HL-60/S4 treated with phorbol 12-myristate 13-acetate at 8.2 ng/mL for 4 days and 3 days (cell line): ENCODE data around the gene PER3.
"Not testable (repeated sequence)": the region's sequence is repeated elsewhere in the genome, so short reads cannot be mapped to it uniquely, and the experiment has no call there.

Experiments
- in situ Hi-C: fragments of 300-500 bp; cut with MboI; formaldehyde crosslinking; loops from 2 replicates; pipeline ENCODE4 v1.15.0; 2022; ENCODE audit warnings: low sequenced_read_pairs

The PER3 gene

GRCh38 chr1:7778133-7778628 is 5.9 kb upstream of the PER3 start:
- in situ Hi-C loops = no loop called here

- in situ Hi-C loops = no loop called here
These were observed 3.1 kb upstream of the PER3 start for GRCh38 chr1:7780976-7781375.

GRCh38 chr1:7781501-7781900 is 2.6 kb upstream of the PER3 start:
- in situ Hi-C loops = no loop called here

DNA sequence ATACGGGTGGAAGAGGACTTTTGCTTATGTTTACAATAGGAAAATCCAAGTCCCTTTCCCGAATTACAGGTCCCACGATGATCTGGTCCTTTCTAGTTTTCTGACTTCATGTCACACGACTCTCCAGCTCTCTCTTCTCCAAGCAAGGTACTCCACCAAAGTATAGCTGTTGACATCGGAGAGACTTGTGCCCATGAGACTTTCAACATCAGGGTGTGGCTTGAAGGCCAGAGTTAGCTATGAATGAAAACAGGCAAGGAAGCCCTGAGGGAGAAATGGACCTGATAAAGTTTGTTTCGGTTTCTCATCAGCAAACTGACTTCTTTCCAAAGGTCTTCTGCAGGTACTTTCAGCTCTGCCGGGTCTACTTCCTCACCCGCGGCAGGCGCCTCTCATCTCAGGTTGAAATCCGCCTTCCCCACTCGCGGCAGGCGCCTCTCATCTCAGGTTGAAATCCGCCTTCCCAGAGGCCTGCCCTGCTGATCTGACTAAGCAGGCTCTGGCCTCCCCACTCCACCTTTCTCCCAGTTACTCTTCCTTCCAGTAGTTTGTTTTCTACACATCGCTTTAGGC is 2.1 kb upstream of the PER3 start:
- in situ Hi-C loops = no loop called here

GRCh38 chr1:7783178-7783711 is 846 bp upstream of the PER3 start:
- in situ Hi-C loops = no loop called here

DNA sequence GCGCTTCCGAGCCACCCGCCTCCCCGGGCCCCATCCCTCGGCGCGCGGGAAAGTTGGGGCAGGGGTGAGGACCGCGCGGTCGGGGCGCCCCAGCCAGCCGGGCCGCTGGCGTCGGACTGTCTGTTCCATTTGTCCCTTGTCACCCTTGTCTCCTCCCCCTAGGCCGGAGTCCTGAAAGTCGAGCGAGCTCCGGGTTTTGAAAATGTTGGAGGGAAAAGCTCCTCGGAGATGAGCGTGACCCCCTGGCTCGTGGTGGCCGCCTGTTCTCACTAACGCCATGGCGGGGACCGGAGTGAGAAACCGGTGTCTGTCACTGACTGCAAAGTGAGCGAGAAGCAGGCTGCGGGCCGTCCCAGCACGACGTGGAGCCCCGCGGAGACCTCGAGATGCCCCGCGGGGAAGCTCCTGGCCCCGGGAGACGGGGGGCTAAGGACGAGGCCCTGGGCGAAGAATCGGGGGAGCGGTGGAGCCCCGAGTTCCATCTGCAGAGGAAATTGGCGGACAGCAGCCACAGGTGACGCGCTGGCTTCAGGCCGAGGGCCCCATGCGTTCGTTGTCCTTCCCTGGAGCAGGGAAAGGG is 491 bp downstream of the PER3 start:
- in situ Hi-C loops = no loop called here

DNA sequence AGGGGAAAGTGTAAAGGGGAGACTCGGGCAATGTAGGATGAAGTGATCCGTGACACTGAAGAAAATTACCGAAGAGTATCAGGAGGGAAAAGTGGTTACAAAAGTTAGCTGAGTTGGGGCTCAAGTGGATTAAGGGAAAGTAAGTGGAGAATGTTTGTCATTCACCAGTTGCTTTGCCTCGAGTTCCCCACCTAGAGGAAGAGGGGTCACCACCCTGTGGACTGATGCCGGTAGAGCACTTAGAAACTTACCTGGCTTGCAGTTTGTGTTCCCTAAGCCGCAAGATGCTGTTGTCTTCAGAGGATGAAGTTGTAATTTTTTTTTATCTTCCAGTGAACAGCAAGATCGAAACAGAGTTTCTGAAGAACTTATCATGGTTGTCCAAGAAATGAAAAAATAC is 1.0 kb downstream of the PER3 start:
- in situ Hi-C loops = no loop called here

GRCh38 chr1:7786795-7787194 is 2.7 kb downstream of the PER3 start:
- in situ Hi-C loops = no loop called here

DNA sequence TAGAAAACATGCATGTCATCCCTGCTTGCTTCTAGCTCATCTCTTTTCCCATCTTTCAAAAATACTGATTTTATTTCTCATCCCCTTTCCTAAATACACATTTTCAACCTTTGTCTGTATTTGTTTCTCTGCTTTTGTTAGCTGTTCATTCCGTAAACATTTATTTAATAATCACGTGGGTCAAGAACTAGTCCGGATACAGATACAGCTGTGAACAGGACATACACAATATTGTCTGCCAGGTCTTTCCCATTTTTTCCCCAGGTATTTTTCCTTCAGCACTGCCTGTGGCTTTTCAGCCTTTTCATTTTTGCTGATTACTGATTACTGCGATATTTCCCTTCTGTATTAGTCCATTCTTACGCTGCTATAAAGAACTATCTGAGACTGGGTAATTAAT is 5.7 kb downstream of the PER3 start:
- in situ Hi-C loops = no loop called here

GRCh38 chr1:7791027-7791426 is 6.9 kb downstream of the PER3 start:
- in situ Hi-C loops = not testable (repeated sequence)

DNA sequence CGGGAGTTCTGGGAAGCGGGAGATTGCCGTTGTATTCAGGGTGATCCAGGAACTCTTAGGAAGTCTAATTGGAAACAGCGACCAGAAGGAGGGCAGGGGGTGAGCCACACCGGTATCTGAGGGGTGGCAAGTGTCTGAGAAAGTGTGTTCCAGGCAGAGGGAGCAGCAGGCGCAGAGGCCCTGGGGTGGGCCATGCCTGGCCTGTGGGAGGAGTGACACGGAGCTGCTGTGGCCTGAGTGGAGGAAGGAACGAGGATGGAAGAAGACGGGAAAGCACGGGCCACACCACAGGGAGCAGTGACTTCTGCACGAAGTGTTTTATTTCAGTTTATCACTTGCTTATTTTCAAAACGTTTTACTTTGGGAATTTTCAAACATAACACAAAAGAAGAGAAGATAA is 11.3 kb downstream of the PER3 start:
- in situ Hi-C loops = no loop called here

- in situ Hi-C loops = no loop called here
These were observed 21.4 kb downstream of the PER3 start for GRCh38 chr1:7805460-7805859.

GRCh38 chr1:7808253-7808844 is 24.3 kb downstream of the PER3 start:
- in situ Hi-C loops = no loop called here

GRCh38 chr1:7809742-7810141 is 25.7 kb downstream of the PER3 start:
- in situ Hi-C loops = no loop called here

- in situ Hi-C loops = no loop called here
These were observed 26.3 kb downstream of the PER3 start for GRCh38 chr1:7810395-7810794.

DNA sequence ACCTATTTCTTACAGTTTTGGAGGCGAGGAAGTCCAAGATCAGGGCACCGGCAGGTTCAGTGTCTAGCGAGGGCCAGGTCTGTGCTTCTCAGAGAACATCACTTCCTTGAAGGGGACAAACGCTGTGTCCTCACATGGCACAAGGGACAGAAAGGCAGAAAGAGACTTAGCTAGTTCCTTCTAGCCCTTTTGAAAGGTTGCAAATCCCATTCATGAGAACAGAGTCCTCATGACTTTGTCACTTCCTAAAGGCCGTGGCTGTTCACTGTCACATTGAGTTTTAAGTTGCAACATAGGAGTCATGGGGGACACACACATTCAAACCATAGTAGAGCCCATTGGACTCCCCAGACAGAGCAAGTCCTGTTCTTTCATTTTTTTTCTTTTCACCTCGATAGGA is 27.4 kb downstream of the PER3 start:
- in situ Hi-C loops = no loop called here

- in situ Hi-C loops = no loop called here
These were observed 29.7 kb downstream of the PER3 start for GRCh38 chr1:7813677-7814373.

DNA sequence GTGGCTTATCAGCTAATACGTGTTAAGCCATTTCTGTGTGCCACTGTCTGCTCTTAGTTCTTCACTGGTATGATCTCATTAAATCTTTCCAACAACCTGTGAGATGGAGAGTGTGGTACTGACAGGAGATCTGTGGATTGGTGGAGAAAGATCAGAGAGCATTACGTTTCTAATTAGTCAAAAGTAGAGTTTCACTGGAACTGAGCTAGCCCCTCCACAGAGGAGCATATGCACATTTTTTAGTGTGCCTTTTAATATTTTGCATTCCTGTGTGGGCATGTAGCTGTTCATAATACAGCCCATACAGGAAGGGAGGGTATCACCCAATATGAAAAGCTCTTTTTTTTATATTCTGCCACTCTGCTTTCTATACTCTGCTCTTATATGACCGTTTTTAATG is 37.2 kb downstream of the PER3 start:
- in situ Hi-C loops = no loop called here

- in situ Hi-C loops = no loop called here
These were observed 40.6 kb downstream of the PER3 start for GRCh38 chr1:7824701-7825100.

DNA sequence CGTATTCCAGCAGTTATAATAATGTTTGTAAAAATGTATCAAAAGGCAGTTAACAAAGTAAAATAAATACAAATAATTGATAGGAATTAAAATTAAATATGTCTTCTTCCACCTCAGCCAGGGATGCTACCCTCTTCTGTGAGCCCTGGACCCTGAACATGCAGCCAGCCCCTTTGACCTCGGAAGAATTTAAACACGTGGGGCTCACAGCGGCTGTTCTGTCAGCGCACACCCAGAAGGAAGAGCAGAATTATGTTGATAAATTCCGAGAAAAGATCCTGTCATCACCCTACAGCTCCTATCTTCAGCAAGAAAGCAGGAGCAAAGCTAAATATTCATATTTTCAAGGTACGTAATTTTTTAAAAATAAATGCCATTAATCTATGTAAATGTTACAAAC is 42.3 kb downstream of the PER3 start:
- in situ Hi-C loops = no loop called here

- in situ Hi-C loops = no loop called here
These were observed 43.2 kb downstream of the PER3 start for GRCh38 chr1:7827126-7827955.
